ENCODE measurements around the gene PDZD2. TPM values are rescaled to one million over a fixed set of nuclear protein-coding genes. Genes with fewer than 3 reads are reported as not detected.

PDZD2 gene
- total RNA-seq, 1 experiment from 2014 or later: not detected

DNA sequence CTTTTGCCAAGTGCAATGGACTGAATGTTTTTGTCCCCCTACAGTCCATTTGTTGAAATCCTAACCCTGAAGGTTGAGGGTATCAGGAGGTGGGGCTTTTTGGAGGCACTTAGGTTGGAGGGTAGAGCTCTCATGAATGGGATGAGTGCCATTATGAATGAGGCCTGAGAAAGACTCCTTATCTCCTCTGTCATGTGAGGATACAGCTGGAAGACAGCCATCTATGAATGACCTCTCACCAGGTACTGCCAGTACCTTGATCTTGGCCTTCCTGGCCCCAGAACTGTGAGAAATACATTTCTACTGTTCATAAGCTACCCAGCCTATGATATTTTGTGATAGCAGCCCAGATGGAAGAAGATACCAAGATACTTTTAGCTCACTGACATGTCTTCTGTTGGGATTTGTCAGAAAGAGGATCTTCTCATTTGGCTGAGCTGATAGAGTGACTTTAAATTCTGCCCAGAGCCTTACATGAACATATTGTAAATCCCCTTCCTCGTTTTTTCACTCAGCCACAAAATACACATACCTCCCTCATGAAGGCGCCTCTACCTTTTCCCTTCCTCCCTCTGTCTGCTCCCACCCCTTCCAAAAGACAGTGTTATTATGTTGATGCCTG, 256.4 kb downstream of the PDZD2 start:
- intact Hi-C loops (cut with micrococcal nuclease; ENCODE audit: unreplicated experiment): no loop called here
- BruUV-seq (replicated peaks): no TSS peak
- Histone ChIP-seq H3K4me2 (no peak overlapping the region), H3K27me3 (ENCODE audit: insufficient read depth, low read depth) (peaks cover 77% of the 10 kb centered on the region), H2AFZ (no peak overlapping the region), H3K36me3 (ENCODE audit: low read depth) (no peaks in the 10 kb centered on the region), H3K9me3 (ENCODE audit: insufficient read depth, low read depth) (no peaks in the 10 kb centered on the region), H3K79me2 (ENCODE audit: low read depth) (no peaks in the 10 kb centered on the region), H3K4me1 (replicated peaks; ENCODE audit: insufficient read depth) (no peaks in the 10 kb centered on the region), H3K9me2 (ENCODE audit: insufficient read depth) (no peaks in the 10 kb centered on the region), H4K20me1 (ENCODE audit: insufficient read depth) (no peaks in the 10 kb centered on the region), H3F3A (ENCODE audit: insufficient read depth, low read depth) (no peaks in the 10 kb centered on the region), H3K27ac (no peak overlapping the region), H3K4me3 (no peak overlapping the region)
- ChIA-PET POLR2A (ENCODE audit: unreplicated experiment) (no interaction called here), CTCF (no interaction called here)
- no peak for DNase-seq
- TF ChIP-seq EZH2 (IDR thresholded peaks at IDR 0.05; ENCODE audit: low read depth): no peak
- TF ChIP-seq, protein P1, sequence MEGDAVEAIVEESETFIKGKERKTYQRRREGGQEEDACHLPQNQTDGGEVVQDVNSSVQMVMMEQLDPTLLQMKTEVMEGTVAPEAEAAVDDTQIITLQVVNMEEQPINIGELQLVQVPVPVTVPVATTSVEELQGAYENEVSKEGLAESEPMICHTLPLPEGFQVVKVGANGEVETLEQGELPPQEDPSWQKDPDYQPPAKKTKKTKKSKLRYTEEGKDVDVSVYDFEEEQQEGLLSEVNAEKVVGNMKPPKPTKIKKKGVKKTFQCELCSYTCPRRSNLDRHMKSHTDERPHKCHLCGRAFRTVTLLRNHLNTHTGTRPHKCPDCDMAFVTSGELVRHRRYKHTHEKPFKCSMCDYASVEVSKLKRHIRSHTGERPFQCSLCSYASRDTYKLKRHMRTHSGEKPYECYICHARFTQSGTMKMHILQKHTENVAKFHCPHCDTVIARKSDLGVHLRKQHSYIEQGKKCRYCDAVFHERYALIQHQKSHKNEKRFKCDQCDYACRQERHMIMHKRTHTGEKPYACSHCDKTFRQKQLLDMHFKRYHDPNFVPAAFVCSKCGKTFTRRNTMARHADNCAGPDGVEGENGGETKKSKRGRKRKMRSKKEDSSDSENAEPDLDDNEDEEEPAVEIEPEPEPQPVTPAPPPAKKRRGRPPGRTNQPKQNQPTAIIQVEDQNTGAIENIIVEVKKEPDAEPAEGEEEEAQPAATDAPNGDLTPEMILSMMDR (conservative IDR thresholded peaks at IDR 0.05): no peak

DNA sequence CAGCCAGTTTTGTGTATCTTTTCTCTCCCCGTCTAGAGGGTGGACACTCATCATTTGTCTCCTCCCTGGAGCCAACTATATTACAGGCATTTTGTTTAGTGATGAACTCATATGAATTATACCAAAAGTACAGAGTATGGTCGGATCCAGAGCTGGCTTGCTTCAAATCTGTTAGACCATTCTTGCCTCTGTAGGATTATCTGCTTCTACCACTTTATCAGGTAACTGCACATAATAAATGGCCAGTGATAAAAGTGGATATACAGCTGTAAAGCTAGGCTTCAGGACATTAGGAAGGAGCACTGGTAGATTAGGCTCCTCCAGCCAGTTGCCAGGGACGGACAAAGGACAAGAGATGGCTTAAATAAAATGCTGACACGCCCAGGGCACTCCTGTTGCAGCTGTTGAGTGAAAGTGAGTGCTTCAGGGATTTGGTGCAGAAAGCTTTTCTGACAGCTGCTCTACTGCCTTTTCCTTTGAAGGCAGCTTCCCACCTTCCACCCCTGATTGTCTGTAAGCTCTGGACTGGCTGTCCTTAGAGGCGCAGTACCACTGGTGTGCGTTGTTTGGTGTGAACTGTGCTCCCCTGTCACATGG, 259.2 kb downstream of the PDZD2 start:
- H3K4me3 ChIP-seq: no peak overlapping the region
- no peak overlapping the region for H2AFZ ChIP-seq
- no peaks in the 10 kb centered on the region for H4K20me1 ChIP-seq (ENCODE audit: insufficient read depth)
- no peak overlapping the region for H3K4me2 ChIP-seq
- H3K9me3 ChIP-seq (ENCODE audit: insufficient read depth, low read depth): no peaks in the 10 kb centered on the region
- no peaks in the 10 kb centered on the region for H3K4me1 ChIP-seq (replicated peaks; ENCODE audit: insufficient read depth)
- H3K27me3 ChIP-seq (ENCODE audit: insufficient read depth, low read depth): peaks cover 86% of the 10 kb centered on the region
- no peaks in the 10 kb centered on the region for H3K79me2 ChIP-seq (ENCODE audit: low read depth)
- H3F3A ChIP-seq (ENCODE audit: insufficient read depth, low read depth): no peaks in the 10 kb centered on the region
- H3K27ac ChIP-seq: no peak overlapping the region
- CTCF ChIA-PET: no interaction called here
- H3K36me3 ChIP-seq (ENCODE audit: low read depth): no peaks in the 10 kb centered on the region
- POLR2A ChIA-PET (ENCODE audit: unreplicated experiment): no interaction called here
- DNase-seq: no peak
- intact Hi-C loops (cut with micrococcal nuclease; ENCODE audit: unreplicated experiment): no loop called here
- BruUV-seq (replicated peaks): no TSS peak
- TF ChIP-seq, protein P1 (conservative IDR thresholded peaks at IDR 0.05): no peak
- H3K9me2 ChIP-seq (ENCODE audit: insufficient read depth): no peaks in the 10 kb centered on the region

DNA sequence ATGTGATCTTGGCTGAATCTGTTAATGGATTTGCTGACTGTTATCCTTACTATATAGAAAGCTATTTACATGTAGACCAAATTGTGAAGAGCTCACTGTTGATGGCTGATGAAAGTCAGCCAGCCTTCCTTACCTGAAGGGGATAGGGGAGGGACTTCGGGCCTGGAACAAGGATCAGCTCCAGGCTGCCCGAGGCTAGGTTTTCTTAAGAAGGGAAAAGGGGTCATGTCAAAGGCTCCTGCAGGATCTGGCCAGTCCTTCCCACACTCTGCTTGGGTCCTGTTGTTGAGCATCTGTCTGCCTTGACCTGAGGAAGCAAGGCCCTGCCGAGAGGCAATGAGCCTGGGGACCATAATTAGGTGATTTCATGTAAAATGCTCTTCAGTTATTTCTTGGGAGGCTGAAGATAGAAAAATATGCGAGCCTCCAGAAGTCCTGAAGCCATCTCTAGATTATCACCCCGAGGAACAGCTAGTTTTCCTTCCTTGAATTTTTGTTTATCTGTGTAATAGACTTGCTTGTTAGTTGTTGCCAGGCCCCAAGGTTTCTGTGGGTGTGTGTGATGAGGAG, 261.4 kb downstream of the PDZD2 start:
- no peaks in the 10 kb centered on the region for H4K20me1 ChIP-seq (ENCODE audit: insufficient read depth)
- DNase-seq: no peak
- H3K27ac ChIP-seq: no peak overlapping the region
- H3K4me3 ChIP-seq: no peak overlapping the region
- no peak overlapping the region for H2AFZ ChIP-seq
- ChIA-PET POLR2A (ENCODE audit: unreplicated experiment) (no interaction called here), CTCF (no interaction called here)
- no peaks in the 10 kb centered on the region for H3K9me3 ChIP-seq (ENCODE audit: insufficient read depth, low read depth)
- H3K9me2 ChIP-seq (ENCODE audit: insufficient read depth): no peaks in the 10 kb centered on the region
- H3K36me3 ChIP-seq (ENCODE audit: low read depth): no peaks in the 10 kb centered on the region
- TF ChIP-seq, protein P1 (conservative IDR thresholded peaks at IDR 0.05): no peak
- no peak for TF ChIP-seq EZH2 (IDR thresholded peaks at IDR 0.05; ENCODE audit: low read depth)
- no peaks in the 10 kb centered on the region for H3K79me2 ChIP-seq (ENCODE audit: low read depth)
- peaks cover 94% of the 10 kb centered on the region for H3K27me3 ChIP-seq (ENCODE audit: insufficient read depth, low read depth)
- intact Hi-C loops (cut with micrococcal nuclease; ENCODE audit: unreplicated experiment): no loop called here
- no peaks in the 10 kb centered on the region for H3K4me1 ChIP-seq (replicated peaks; ENCODE audit: insufficient read depth)
- no TSS peak for BruUV-seq (replicated peaks)
- H3F3A ChIP-seq (ENCODE audit: insufficient read depth, low read depth): no peaks in the 10 kb centered on the region
- no peak overlapping the region for H3K4me2 ChIP-seq

All from PC-9 (cell line).